Vagina (tissue), 2 donors: ENCODE measurements around the gene MBNL3.

Source experiments
- POLR2A ChIP-seq, 2 donors: fragments of 450-650 bp; IDR thresholded peaks; one replicate each; pipeline ENCODE4 v1.6.1; 2017; ENCODE audit warnings: antibody characterized with exemption in 2 of 2, mild to moderate bottlenecking in 2 of 2, moderate library complexity in 2 of 2
- TF ChIP-seq, protein P1 (sequence below), 3 experiments: fragments of 450-650 bp in 2 of 3; fragments of 200-600 bp in 1 of 3; sonication (generic) in 1 of 3; IDR thresholded peaks; one replicate each; pipeline ENCODE4 v1.5.1; 2017 to 2019; ENCODE audit warnings: antibody characterized with exemption in 3 of 3, mild to moderate bottlenecking in 2 of 3, moderate library complexity in 2 of 3

GRCh38 chrX:132433551-132433950 is 55.3 kb downstream of the MBNL3 start:
- TF ChIP-seq, protein P1, sequence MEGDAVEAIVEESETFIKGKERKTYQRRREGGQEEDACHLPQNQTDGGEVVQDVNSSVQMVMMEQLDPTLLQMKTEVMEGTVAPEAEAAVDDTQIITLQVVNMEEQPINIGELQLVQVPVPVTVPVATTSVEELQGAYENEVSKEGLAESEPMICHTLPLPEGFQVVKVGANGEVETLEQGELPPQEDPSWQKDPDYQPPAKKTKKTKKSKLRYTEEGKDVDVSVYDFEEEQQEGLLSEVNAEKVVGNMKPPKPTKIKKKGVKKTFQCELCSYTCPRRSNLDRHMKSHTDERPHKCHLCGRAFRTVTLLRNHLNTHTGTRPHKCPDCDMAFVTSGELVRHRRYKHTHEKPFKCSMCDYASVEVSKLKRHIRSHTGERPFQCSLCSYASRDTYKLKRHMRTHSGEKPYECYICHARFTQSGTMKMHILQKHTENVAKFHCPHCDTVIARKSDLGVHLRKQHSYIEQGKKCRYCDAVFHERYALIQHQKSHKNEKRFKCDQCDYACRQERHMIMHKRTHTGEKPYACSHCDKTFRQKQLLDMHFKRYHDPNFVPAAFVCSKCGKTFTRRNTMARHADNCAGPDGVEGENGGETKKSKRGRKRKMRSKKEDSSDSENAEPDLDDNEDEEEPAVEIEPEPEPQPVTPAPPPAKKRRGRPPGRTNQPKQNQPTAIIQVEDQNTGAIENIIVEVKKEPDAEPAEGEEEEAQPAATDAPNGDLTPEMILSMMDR (IDR thresholded peaks at IDR 0.05), result no peak
- no peak for TF ChIP-seq POLR2A (IDR thresholded peaks at IDR 0.05)
